HPDE6-E6E7 (cell line): Measurements from ENCODE around the gene ACTRT2.

ENCODE experiments used
- DNase-seq: peaks from one replicate; pipeline ENCODE4 v3.0.0; 2011; ENCODE audit warnings: missing footprints; ENCODE audit errors: extremely low spot score

Gene ACTRT2

GRCh38 chr1:3021233-3021671 is at the start of gene ACTRT2:
ACTRT2 (plus strand) TSS chr1:3021467; CDS start chr1:3021687, 220 bp downstream.
- DNase-seq = no peak

- no peak for DNase-seq
Observed at GRCh38 chr1:2971609-2972008, 49.7 kb upstream of the ACTRT2 start.

GRCh38 chr1:2972011-2972878 is 49.0 kb upstream of the ACTRT2 start:
- DNase-seq = no peak

GRCh38 chr1:2972879-2973575 is 48.2 kb upstream of the ACTRT2 start:
- DNase-seq = no peak

GRCh38 chr1:2973601-2974593 is 47.4 kb upstream of the ACTRT2 start:
- no peak for DNase-seq

GRCh38 chr1:2974701-2975301 is 46.5 kb upstream of the ACTRT2 start:
- DNase-seq = no peak

GRCh38 chr1:2975466-2976179 is 45.6 kb upstream of the ACTRT2 start:
- DNase-seq = no peak

GRCh38 chr1:2976180-2976562 is 45.1 kb upstream of the ACTRT2 start:
- DNase-seq = no peak

GRCh38 chr1:2977886-2978611 is 43.2 kb upstream of the ACTRT2 start:
- DNase-seq = no peak

GRCh38 chr1:2978691-2979190 is 42.5 kb upstream of the ACTRT2 start:
- no peak for DNase-seq

GRCh38 chr1:2979191-2980072 is 41.8 kb upstream of the ACTRT2 start:
- DNase-seq = no peak

- DNase-seq = no peak
Observed at GRCh38 chr1:2980073-2980791, 41.0 kb upstream of the ACTRT2 start.

- DNase-seq = no peak
Observed at GRCh38 chr1:2980849-2981248, 40.4 kb upstream of the ACTRT2 start.

- no peak for DNase-seq
Observed at GRCh38 chr1:2981388-2981787, 39.9 kb upstream of the ACTRT2 start.

- no peak for DNase-seq
Observed at GRCh38 chr1:2981981-2982614, 39.2 kb upstream of the ACTRT2 start.

GRCh38 chr1:2982615-2983318 is 38.5 kb upstream of the ACTRT2 start:
- no peak for DNase-seq

- no peak for DNase-seq
Observed at GRCh38 chr1:2983319-2983705, 38.0 kb upstream of the ACTRT2 start.
